Measurements from ENCODE around the gene CCDC200. TPM values are rescaled to one million over a fixed set of nuclear protein-coding genes. Genes with fewer than 3 reads are reported as not detected.
A peak's percentile ranks its signal among the peaks of the same experiment; 100 is the strongest.
"Not testable (repeated sequence)": the region's sequence is repeated elsewhere in the genome, so short reads cannot be mapped to it uniquely, and the experiment has no call there.

CCDC200 gene
- total RNA-seq, result not detected

GRCh38 chr17:43228020-43228782, at the start of gene CCDC200:
CCDC200 (minus strand) TSS chr17:43228623; CDS start chr17:43228554, 69 bp downstream.
- H3K27me3 Mint-ChIP-seq; POLR2A ChIA-PET; H3K9me3 Mint-ChIP-seq; intact Hi-C loops (cut with micrococcal nuclease); DNase-seq; H3K27ac Mint-ChIP-seq; CTCF ChIA-PET; H3K36me3 Mint-ChIP-seq; H3K4me3 Mint-ChIP-seq; H3K4me1 Mint-ChIP-seq (ENCODE audit: low read depth): not testable (repeated sequence)

- CTCF ChIA-PET; H3K4me3 Mint-ChIP-seq; H3K27ac Mint-ChIP-seq; H3K4me1 Mint-ChIP-seq (ENCODE audit: low read depth); DNase-seq; H3K36me3 Mint-ChIP-seq; H3K27me3 Mint-ChIP-seq; intact Hi-C loops (cut with micrococcal nuclease); H3K9me3 Mint-ChIP-seq; POLR2A ChIA-PET: not testable (repeated sequence)
Measured at GRCh38 chr17:43272914-43273313, 44.5 kb upstream of the CCDC200 start.

- H3K27me3 Mint-ChIP-seq; POLR2A ChIA-PET; H3K4me1 Mint-ChIP-seq (ENCODE audit: low read depth); CTCF ChIA-PET; intact Hi-C loops (cut with micrococcal nuclease); H3K9me3 Mint-ChIP-seq; H3K4me3 Mint-ChIP-seq; H3K36me3 Mint-ChIP-seq; DNase-seq: not testable (repeated sequence)
- peak overlapping the region; percentile 3 for H3K27ac Mint-ChIP-seq
Measured at GRCh38 chr17:43272483-43272882, 44.1 kb upstream of the CCDC200 start.

- H3K9me3 Mint-ChIP-seq; intact Hi-C loops (cut with micrococcal nuclease); CTCF ChIA-PET; POLR2A ChIA-PET; H3K36me3 Mint-ChIP-seq; H3K4me1 Mint-ChIP-seq (ENCODE audit: low read depth); DNase-seq; H3K4me3 Mint-ChIP-seq; H3K27me3 Mint-ChIP-seq; H3K27ac Mint-ChIP-seq: not testable (repeated sequence)
Measured at GRCh38 chr17:43270552-43271504, 42.4 kb upstream of the CCDC200 start.

- intact Hi-C loops (cut with micrococcal nuclease); CTCF ChIA-PET; H3K4me3 Mint-ChIP-seq; H3K27me3 Mint-ChIP-seq; H3K4me1 Mint-ChIP-seq (ENCODE audit: low read depth); H3K9me3 Mint-ChIP-seq; H3K36me3 Mint-ChIP-seq; DNase-seq; H3K27ac Mint-ChIP-seq; POLR2A ChIA-PET: not testable (repeated sequence)
Measured at GRCh38 chr17:43246456-43246855, 18.0 kb upstream of the CCDC200 start.

GRCh38 chr17:43240596-43241352, 12.4 kb upstream of the CCDC200 start:
- H3K9me3 Mint-ChIP-seq; CTCF ChIA-PET; intact Hi-C loops (cut with micrococcal nuclease); POLR2A ChIA-PET; H3K36me3 Mint-ChIP-seq; H3K27ac Mint-ChIP-seq; H3K27me3 Mint-ChIP-seq; H3K4me1 Mint-ChIP-seq (ENCODE audit: low read depth); DNase-seq; H3K4me3 Mint-ChIP-seq: not testable (repeated sequence)

GRCh38 chr17:43239597-43239996, 11.2 kb upstream of the CCDC200 start:
- H3K4me3 Mint-ChIP-seq; H3K4me1 Mint-ChIP-seq (ENCODE audit: low read depth); CTCF ChIA-PET; H3K9me3 Mint-ChIP-seq; DNase-seq; POLR2A ChIA-PET; H3K36me3 Mint-ChIP-seq; intact Hi-C loops (cut with micrococcal nuclease); H3K27me3 Mint-ChIP-seq; H3K27ac Mint-ChIP-seq: not testable (repeated sequence)

- DNase-seq; H3K27me3 Mint-ChIP-seq; H3K36me3 Mint-ChIP-seq; CTCF ChIA-PET; H3K9me3 Mint-ChIP-seq; H3K4me1 Mint-ChIP-seq (ENCODE audit: low read depth); POLR2A ChIA-PET; intact Hi-C loops (cut with micrococcal nuclease); H3K4me3 Mint-ChIP-seq; H3K27ac Mint-ChIP-seq: not testable (repeated sequence)
Measured at GRCh38 chr17:43233877-43234276, 5.5 kb upstream of the CCDC200 start, which contains the start of gene RNU2-1. RNU2-1 (minus strand) TSS chr17:43233977.

GRCh38 chr17:43233263-43233662, 4.8 kb upstream of the CCDC200 start:
- DNase-seq; H3K27ac Mint-ChIP-seq; H3K4me3 Mint-ChIP-seq; H3K27me3 Mint-ChIP-seq; POLR2A ChIA-PET; intact Hi-C loops (cut with micrococcal nuclease); CTCF ChIA-PET; H3K36me3 Mint-ChIP-seq; H3K4me1 Mint-ChIP-seq (ENCODE audit: low read depth); H3K9me3 Mint-ChIP-seq: not testable (repeated sequence)

GRCh38 chr17:43232021-43232699, 3.7 kb upstream of the CCDC200 start:
- CTCF ChIA-PET; H3K36me3 Mint-ChIP-seq; POLR2A ChIA-PET; H3K27ac Mint-ChIP-seq; H3K4me1 Mint-ChIP-seq (ENCODE audit: low read depth); intact Hi-C loops (cut with micrococcal nuclease); H3K4me3 Mint-ChIP-seq; H3K9me3 Mint-ChIP-seq; H3K27me3 Mint-ChIP-seq: not testable (repeated sequence)
- peak; percentile 48 for DNase-seq

- H3K27me3 Mint-ChIP-seq; CTCF ChIA-PET; H3K27ac Mint-ChIP-seq; intact Hi-C loops (cut with micrococcal nuclease); H3K36me3 Mint-ChIP-seq; H3K9me3 Mint-ChIP-seq; H3K4me1 Mint-ChIP-seq (ENCODE audit: low read depth); DNase-seq; POLR2A ChIA-PET: not testable (repeated sequence)
- H3K4me3 Mint-ChIP-seq, result peak overlapping the region; percentile 34
Measured at GRCh38 chr17:43231205-43232020, 3.0 kb upstream of the CCDC200 start.
